Thyroid gland (tissue), 4 donors: ENCODE results near the gene LPP.

Experiments
- CTCF ChIP-seq, 6 experiments: fragments of 200-600 bp in 3 of 6; fragments of 450-650 bp in 3 of 6; sonication (generic) in 3 of 6; IDR thresholded peaks; one replicate each; pipeline ENCODE4 v1.5.1; 2016 to 2019; ENCODE audit warnings: antibody characterized with exemption in 6 of 6, mild to moderate bottlenecking in 2 of 6, inconsistent platforms in 1 of 6, moderate library complexity in 1 of 6
- POLR2A ChIP-seq, 2 donors: fragments of 450-650 bp; IDR thresholded peaks; one replicate each; pipeline ENCODE4 v1.6.1; 2017; ENCODE audit warnings: antibody characterized with exemption in 2 of 2, mild to moderate bottlenecking in 2 of 2, moderate library complexity in 1 of 2

DNA sequence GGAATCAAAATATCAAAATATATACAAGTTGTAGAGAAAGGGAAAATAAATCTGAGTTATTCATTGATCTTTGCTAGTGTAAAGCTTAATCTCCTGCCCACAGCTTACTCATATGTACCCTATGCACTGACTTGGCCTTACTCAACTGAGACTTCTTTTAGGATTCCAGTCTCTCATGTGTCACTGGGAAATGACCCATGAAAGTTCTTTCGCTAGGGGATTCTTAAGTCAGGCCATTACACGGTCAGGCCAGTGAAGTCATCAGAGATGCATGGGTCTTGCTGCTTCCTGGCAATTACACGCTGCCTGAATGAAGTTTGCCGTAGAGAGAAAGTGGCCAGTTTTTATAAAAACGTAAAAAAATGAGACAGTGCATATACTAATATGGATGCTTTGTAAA, 20.7 kb upstream of the LPP start:
- TF ChIP-seq CTCF (IDR thresholded peaks at IDR 0.05) (no peak), POLR2A (IDR thresholded peaks at IDR 0.05) (no peak)
